MM.1S (cell line): Measurements from ENCODE around the gene P2RY6.

Experiments used
- DNase-seq: peaks from one replicate; pipeline ENCODE4 v3.0.0-alpha.2; 2015
- H2AFZ ChIP-seq: fragments of 300-600 bp; sonication (generic); 2 replicates; pipeline ENCODE4 v1.6.0; 2016; ENCODE audit warnings: antibody characterized with exemption, low read length
- H3F3A ChIP-seq: fragments of 300-600 bp; sonication (generic); 2 replicates; pipeline ENCODE4 v1.6.1; 2016; ENCODE audit warnings: mild to moderate bottlenecking, antibody characterized with exemption, low read length, moderate library complexity, mixed read lengths; ENCODE audit not compliant: insufficient read depth
- H3K27ac ChIP-seq: fragments of 300-600 bp; sonication (generic); 2 replicates; pipeline ENCODE4 v1.5.1; 2016; ENCODE audit warnings: mild to moderate bottlenecking, low read length
- H3K27me3 ChIP-seq: fragments of 300-600 bp; sonication (generic); replicated peaks from 2 replicates; pipeline ENCODE4 v1.6.0; 2016; ENCODE audit warnings: low read length; ENCODE audit not compliant: insufficient read depth
- H3K36me3 ChIP-seq: fragments of 300-600 bp; sonication (generic); replicated peaks from 2 replicates; pipeline ENCODE4 v1.6.1; 2016; ENCODE audit warnings: mild to moderate bottlenecking, low read length, mixed read lengths; ENCODE audit not compliant: insufficient read depth
- H3K4me1 ChIP-seq: fragments of 300-600 bp; sonication (generic); 2 replicates; pipeline ENCODE4 v1.6.1; 2016; ENCODE audit warnings: low read length, mixed read lengths
- H3K4me2 ChIP-seq: fragments of 300-600 bp; sonication (generic); 2 replicates; pipeline ENCODE4 v1.6.0; 2016; ENCODE audit warnings: low read depth, low read length
- H3K4me3 ChIP-seq: fragments of 300-600 bp; sonication (generic); 2 replicates; pipeline ENCODE4 v1.5.1; 2016; ENCODE audit warnings: low read length, mixed read lengths
- H3K79me2 ChIP-seq: fragments of 300-600 bp; sonication (generic); 2 replicates; pipeline ENCODE4 v1.6.1; 2016; ENCODE audit warnings: mixed run types, low read length, mixed read lengths
- H3K9ac ChIP-seq: fragments of 300-600 bp; sonication (generic); 2 replicates; pipeline ENCODE4 v1.6.1; 2016; ENCODE audit warnings: low read length, mixed read lengths
- H3K9me2 ChIP-seq: fragments of 300-600 bp; sonication (generic); replicated peaks from 2 replicates; pipeline ENCODE4 v1.6.1; 2016; ENCODE audit warnings: mild to moderate bottlenecking, low read length, mixed read lengths; ENCODE audit not compliant: insufficient read depth
- H3K9me3 ChIP-seq: fragments of 300-600 bp; sonication (generic); replicated peaks from 2 replicates; pipeline ENCODE4 v1.6.1; 2016; ENCODE audit warnings: mild to moderate bottlenecking, low read length, mixed read lengths; ENCODE audit not compliant: insufficient read depth
- H4K20me1 ChIP-seq: fragments of 300-600 bp; sonication (generic); 2 replicates; pipeline ENCODE4 v1.6.1; 2016; ENCODE audit warnings: mild to moderate bottlenecking, low read length, moderate library complexity, mixed read lengths; ENCODE audit not compliant: insufficient read depth
- CTCF ChIP-seq: fragments of 300-600 bp; sonication (generic); IDR thresholded peaks from 2 replicates; pipeline ENCODE4 v1.5.1; 2016; ENCODE audit warnings: antibody characterized with exemption, low read length, mixed read lengths
- EZH2 ChIP-seq: fragments of 300-600 bp; sonication (generic); optimal IDR thresholded peaks from 2 replicates; pipeline ENCODE3; 2017; ENCODE audit warnings: low read depth, mild to moderate bottlenecking, antibody characterized with exemption, low read length, mixed read lengths
- EZH2phosphoT487 ChIP-seq: fragments of 300-600 bp; sonication (generic); IDR thresholded peaks from 2 replicates; pipeline ENCODE4 v1.6.1; 2018; ENCODE audit warnings: antibody characterized with exemption, low read length

Gene P2RY6

GRCh38 chr11:73265278-73265810 lies 6.8 kb upstream of the P2RY6 start:
- DNase-seq, result no peak
- Histone ChIP-seq H3F3A (peaks cover 7% of the 10 kb centered on the region), H3K27ac (no peak overlapping the region), H3K4me2 (no peak overlapping the region), H3K9ac (no peak overlapping the region), H4K20me1 (no peaks in the 10 kb centered on the region), H3K9me2 (no peaks in the 10 kb centered on the region), H3K36me3 (no peaks in the 10 kb centered on the region), H3K9me3 (no peaks in the 10 kb centered on the region), H2AFZ (no peak overlapping the region), H3K27me3 (no peaks in the 10 kb centered on the region), H3K4me3 (no peak overlapping the region), H3K79me2 (no peaks in the 10 kb centered on the region), H3K4me1 (peaks cover 16% of the 10 kb centered on the region)
- TF ChIP-seq EZH2phosphoT487 (no peak), EZH2 (no peak), CTCF (no peak)

GRCh38 chr11:73265853-73266645 lies 6.1 kb upstream of the P2RY6 start:
- Histone ChIP-seq H3K4me3 (no peak overlapping the region), H3K36me3 (no peaks in the 10 kb centered on the region), H3K27me3 (no peaks in the 10 kb centered on the region), H3K9me3 (no peaks in the 10 kb centered on the region), H3K79me2 (no peaks in the 10 kb centered on the region), H3K4me1 (peaks cover 23% of the 10 kb centered on the region), H4K20me1 (no peaks in the 10 kb centered on the region), H2AFZ (no peak overlapping the region), H3K9ac (no peak overlapping the region), H3K4me2 (no peak overlapping the region), H3K27ac (no peak overlapping the region), H3F3A (peaks cover 15% of the 10 kb centered on the region), H3K9me2 (no peaks in the 10 kb centered on the region)
- no peak for DNase-seq
- TF ChIP-seq CTCF (no peak), EZH2phosphoT487 (no peak), EZH2 (no peak)

- no peaks in the 10 kb centered on the region for H3K79me2 ChIP-seq
- peaks cover 20% of the 10 kb centered on the region for H3F3A ChIP-seq
- no peak overlapping the region for H3K9ac ChIP-seq
- H3K9me3 ChIP-seq, result no peaks in the 10 kb centered on the region
- H3K27ac ChIP-seq, result no peak overlapping the region
- H3K27me3 ChIP-seq, result no peaks in the 10 kb centered on the region
- no peak overlapping the region for H3K4me2 ChIP-seq
- H2AFZ ChIP-seq, result no peak overlapping the region
- no peak for DNase-seq
- no peaks in the 10 kb centered on the region for H4K20me1 ChIP-seq
- no peaks in the 10 kb centered on the region for H3K36me3 ChIP-seq
- TF ChIP-seq EZH2 (no peak), EZH2phosphoT487 (no peak)
- no peak overlapping the region for H3K4me3 ChIP-seq
- H3K4me1 ChIP-seq, result peaks cover 26% of the 10 kb centered on the region
- no peaks in the 10 kb centered on the region for H3K9me2 ChIP-seq
Observed at GRCh38 chr11:73266646-73267020, 5.5 kb upstream of the P2RY6 start.
